Measurements from ENCODE around the gene MINK1.

The MINK1 gene

GRCh38 chr17:4872786-4873185 is 39.6 kb downstream of the MINK1 start:
- DNase-seq = peak in 9 of 14 donors; percentile 15 to 68 (median 52)

GRCh38 chr17:4877089-4877488 is 43.9 kb downstream of the MINK1 start:
- DNase-seq = peak in 9 of 14 donors; percentile 33 to 66 (median 59)

- peak in 2 of 14 donors; percentile 6 to 31 for DNase-seq
These were observed 46.5 kb downstream of the MINK1 start for GRCh38 chr17:4879601-4880000.

GRCh38 chr17:4880857-4881256 is 47.7 kb downstream of the MINK1 start:
- peak in 1 of 14 donors; percentile 41 for DNase-seq

- DNase-seq = peak in 11 of 14 donors; percentile 35 to 77 (median 70)
These were observed 48.8 kb downstream of the MINK1 start for GRCh38 chr17:4881761-4882555.

- DNase-seq = no peak
These were observed 51.3 kb downstream of the MINK1 start for GRCh38 chr17:4884489-4884888.

- DNase-seq = no peak
These were observed 53.7 kb downstream of the MINK1 start for GRCh38 chr17:4886830-4887229.

- no peak for DNase-seq
These were observed 54.4 kb downstream of the MINK1 start for GRCh38 chr17:4887581-4887980.

- DNase-seq = no peak
These were observed 58.6 kb downstream of the MINK1 start for GRCh38 chr17:4891411-4892410.

GRCh38 chr17:4892499-4893221 is 59.5 kb downstream of the MINK1 start:
- DNase-seq = no peak

GRCh38 chr17:4893272-4893671 is 60.1 kb downstream of the MINK1 start:
- DNase-seq = no peak

GRCh38 chr17:4893721-4894560 is 60.8 kb downstream of the MINK1 start:
- no peak for DNase-seq

GRCh38 chr17:4895121-4895520 is 62.0 kb downstream of the MINK1 start:
- DNase-seq = no peak

GRCh38 chr17:4895657-4896331 is 62.7 kb downstream of the MINK1 start:
- no peak for DNase-seq

GRCh38 chr17:4896332-4897197 is 63.4 kb downstream of the MINK1 start:
- no peak for DNase-seq

GRCh38 chr17:4897198-4897687 is 64.1 kb downstream of the MINK1 start:
- no peak for DNase-seq

- DNase-seq = no peak
These were observed 64.6 kb downstream of the MINK1 start for GRCh38 chr17:4897785-4898184.

- DNase-seq = no peak
These were observed 65.2 kb downstream of the MINK1 start for GRCh38 chr17:4898351-4898750.

GRCh38 chr17:4898927-4899326 is 65.8 kb downstream of the MINK1 start:
- DNase-seq = no peak

Data from C1 segment of cervical spinal cord (tissue), 14 donors.